ENCODE data around the gene SEC14L6.

DNA sequence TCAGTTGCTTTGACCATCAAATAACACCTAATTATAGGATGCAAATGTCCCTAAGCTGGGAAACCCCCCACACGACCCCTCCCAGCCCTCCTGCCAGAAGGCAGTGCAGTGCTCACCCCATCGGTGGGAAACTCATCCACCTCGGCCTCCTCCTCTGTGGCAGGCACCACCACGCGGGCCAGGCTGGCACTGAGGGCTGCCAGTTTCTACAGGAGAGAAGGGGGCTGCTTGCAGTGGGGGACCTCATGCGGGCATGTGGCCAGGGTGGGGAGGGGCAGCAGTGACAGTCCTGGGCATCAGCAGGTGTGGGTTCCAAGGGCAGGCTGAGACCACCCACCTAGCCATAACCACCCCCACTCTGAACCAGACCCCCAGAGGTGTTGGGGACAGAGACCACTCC, 34.4 kb upstream of the SEC14L6 start:
- TF ChIP-seq ZNF274 (IDR thresholded peaks at IDR 0.05; ENCODE audit: low read depth, low read length) (no peak), YY1 (IDR thresholded peaks at IDR 0.05; ENCODE audit: insufficient read depth, insufficient read length) (no peak)

Data from NT2/D1 (cell line).